Measurements from ENCODE around the gene HECW1.
A peak's percentile ranks its signal among the peaks of the same experiment; 100 is the strongest.

Gene HECW1

GRCh38 chr7:43511769-43512515, 399.5 kb downstream of the HECW1 start:
- DNase-seq = no peak

- DNase-seq = peak; percentile 91
Observed at GRCh38 chr7:43513251-43513650, 400.8 kb downstream of the HECW1 start.

GRCh38 chr7:43516581-43517342, 404.3 kb downstream of the HECW1 start:
- no peak for DNase-seq

- DNase-seq = no peak
Observed at GRCh38 chr7:43517464-43517863, 405.0 kb downstream of the HECW1 start.

GRCh38 chr7:43520201-43520600, 407.8 kb downstream of the HECW1 start:
- DNase-seq = no peak

GRCh38 chr7:43522406-43523156, 410.1 kb downstream of the HECW1 start:
- no peak for DNase-seq

- DNase-seq = no peak
Observed at GRCh38 chr7:43528576-43529354, 416.3 kb downstream of the HECW1 start.

GRCh38 chr7:43530553-43531410, 418.3 kb downstream of the HECW1 start:
- DNase-seq = no peak

GRCh38 chr7:43531700-43532099, 419.3 kb downstream of the HECW1 start:
- no peak for DNase-seq

- DNase-seq = no peak
Observed at GRCh38 chr7:43533801-43534479, 421.5 kb downstream of the HECW1 start.

GRCh38 chr7:43535031-43535451, 422.6 kb downstream of the HECW1 start:
- DNase-seq = no peak

- DNase-seq = no peak
Observed at GRCh38 chr7:43535810-43536585, 423.6 kb downstream of the HECW1 start.

- no peak for DNase-seq
Observed at GRCh38 chr7:43536773-43537172, 424.3 kb downstream of the HECW1 start.

GRCh38 chr7:43537765-43538403, 425.4 kb downstream of the HECW1 start:
- no peak for DNase-seq

- no peak for DNase-seq
Observed at GRCh38 chr7:43538404-43538771, 425.9 kb downstream of the HECW1 start.

- DNase-seq = no peak
Observed at GRCh38 chr7:43540471-43540870, 428.0 kb downstream of the HECW1 start.

- no peak for DNase-seq
Observed at GRCh38 chr7:43542716-43543115, 430.3 kb downstream of the HECW1 start.

- no peak for DNase-seq
Observed at GRCh38 chr7:43546231-43546630, 433.8 kb downstream of the HECW1 start.

- no peak for DNase-seq
Observed at GRCh38 chr7:43550427-43550826, 438.0 kb downstream of the HECW1 start.

- DNase-seq = no peak
Observed at GRCh38 chr7:43552122-43552521, 439.7 kb downstream of the HECW1 start.

Data from DMS153 (cell line).